Fibroblast of pulmonary artery (primary cell): Measurements from ENCODE around the gene BCAT1.
"Not testable (repeated sequence)": the region's sequence is repeated elsewhere in the genome, so short reads cannot be mapped to it uniquely, and the experiment has no call there.

ENCODE experiments used
- DNase-seq: peaks from one replicate; pipeline ENCODE4 v3.0.0-alpha.2; 2010; ENCODE audit warnings: low read depth
- H3K4me3 ChIP-seq: replicated peaks from 2 replicates; pipeline ENCODE4 v1.5.1; 2011; ENCODE audit warnings: low read depth, mild to moderate bottlenecking, control low read depth, low read length, moderate library complexity
- CTCF ChIP-seq: IDR thresholded peaks from 2 replicates; pipeline ENCODE4 v1.5.1; 2011; ENCODE audit warnings: mild to moderate bottlenecking, control low read depth, low read length, inconsistent platforms; ENCODE audit errors: missing control alignments

Gene BCAT1

GRCh38 chr12:24915501-24915900 is 33.4 kb downstream of the BCAT1 start:
- TF ChIP-seq CTCF = no peak
- no peak overlapping the region for H3K4me3 ChIP-seq
- no peak for DNase-seq

DNA sequence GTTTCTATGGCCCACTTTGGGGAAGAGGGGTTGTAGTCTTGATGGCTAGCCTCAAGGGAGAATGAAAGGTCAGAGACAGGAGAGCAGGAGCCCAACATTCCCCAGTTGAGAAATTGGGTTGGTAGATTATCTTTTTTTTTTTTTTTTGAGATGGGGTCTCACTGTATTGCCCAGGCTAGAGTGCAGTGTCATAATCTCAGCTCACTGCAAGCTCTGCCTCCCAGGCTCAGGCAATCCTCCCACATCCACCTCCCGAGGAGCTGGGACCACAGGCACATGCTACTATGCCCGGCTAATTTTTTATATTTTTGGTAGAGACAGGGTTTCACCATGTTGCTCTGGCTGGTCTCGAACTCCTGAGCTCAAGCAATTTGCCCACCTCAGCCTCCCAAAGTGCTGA is 34.9 kb downstream of the BCAT1 start:
- no peak overlapping the region for H3K4me3 ChIP-seq
- no peak for DNase-seq
- no peak for TF ChIP-seq CTCF

- H3K4me3 ChIP-seq = no peak overlapping the region
- TF ChIP-seq CTCF = no peak
- no peak for DNase-seq
Measured at GRCh38 chr12:24913130-24913529, 35.8 kb downstream of the BCAT1 start.

GRCh38 chr12:24911271-24911791 is 37.6 kb downstream of the BCAT1 start:
- peak; percentile 53 for DNase-seq
- TF ChIP-seq CTCF = no peak
- H3K4me3 ChIP-seq = no peak overlapping the region

GRCh38 chr12:24910192-24910591 is 38.7 kb downstream of the BCAT1 start:
- DNase-seq, H3K4me3 ChIP-seq: not testable (repeated sequence)

- no peak overlapping the region for H3K4me3 ChIP-seq
- DNase-seq = peak; percentile 87
- TF ChIP-seq CTCF = no peak
Measured at GRCh38 chr12:24909667-24910066, 39.2 kb downstream of the BCAT1 start.

DNA sequence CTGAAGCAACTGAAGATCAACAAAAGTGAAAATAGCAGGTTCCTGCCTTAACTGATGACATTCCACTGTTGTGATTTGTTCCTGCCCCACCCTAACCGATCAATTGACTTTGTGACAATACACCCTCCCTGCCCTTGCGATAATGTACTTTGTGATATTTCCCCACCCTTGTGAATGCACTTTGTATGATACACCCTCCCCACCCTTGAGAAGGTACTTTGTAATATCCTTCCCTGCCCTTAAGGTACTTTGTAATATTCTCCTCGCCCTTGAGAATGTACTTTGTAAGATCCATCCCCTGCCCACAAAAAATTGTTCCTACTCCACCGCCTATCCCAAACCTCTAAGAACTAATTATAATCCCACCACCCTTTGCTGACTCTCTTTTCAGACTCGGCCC is 41.4 kb downstream of the BCAT1 start:
- no peak for DNase-seq
- TF ChIP-seq CTCF = no peak
- H3K4me3 ChIP-seq = no peak overlapping the region
